H1 (cell line): ENCODE data around the gene CD300H. TPM values are rescaled to one million over a fixed set of nuclear protein-coding genes. Genes with fewer than 3 reads are reported as not detected.

Source experiments
- CTCF ChIA-PET: fragments of 300-600 bp; sonication (Branson Sonifier 250); formaldehyde crosslinking; loops from one replicate; lab custom pipeline; 2021; ENCODE audit not compliant: partially characterized antibody; lab: Charles Lee
- POLR2A ChIA-PET: fragments of 300-600 bp; sonication (Branson Sonifier 250); formaldehyde crosslinking; loops from one replicate; lab custom pipeline; 2021; ENCODE audit warnings: inconsistent platforms; ENCODE audit not compliant: partially characterized antibody; lab: Charles Lee
- DNase-seq, 2 experiments: peaks; one replicate each; pipeline versions ENCODE4 v3.0.0 to v3.0.0-alpha.2; 2010 to 2022; ENCODE audit warnings: low spot score in 2 of 2, low read depth in 1 of 2, mixed read lengths in 1 of 2
- FAIRE-seq: peaks from 2 replicates; lab custom pipeline; 2011; peaks lifted over from hg19 to GRCh38; lab: Jason Lieb, UNC
- H2AFZ ChIP-seq: 2 replicates; pipeline ENCODE4 v1.8.1; 2012; ENCODE audit warnings: low read length, inconsistent platforms
- H2AK5ac ChIP-seq: 2 replicates; pipeline ENCODE4 v1.6.1; 2013; ENCODE audit warnings: low read depth, low read length
- H2BK120ac ChIP-seq: replicated peaks from 2 replicates; pipeline ENCODE3; 2013; ENCODE audit warnings: low read depth, low read length, inconsistent platforms
- H2BK12ac ChIP-seq: 2 replicates; pipeline ENCODE4 v1.6.1; 2013; ENCODE audit warnings: low read depth, low read length
- H2BK15ac ChIP-seq: 2 replicates; pipeline ENCODE4 v1.6.1; 2013; ENCODE audit warnings: low read length
- H2BK20ac ChIP-seq: 2 replicates; pipeline ENCODE4 v1.6.1; 2013; ENCODE audit warnings: low read length
- H2BK5ac ChIP-seq: 2 replicates; pipeline ENCODE4 v1.6.1; 2013; ENCODE audit warnings: low read depth, low read length
- H3K14ac ChIP-seq: 2 replicates; pipeline ENCODE4 v1.6.1; 2013; ENCODE audit warnings: inconsistent platforms; ENCODE audit not compliant: insufficient read length
- H3K18ac ChIP-seq: 2 replicates; pipeline ENCODE4 v1.6.1; 2013; ENCODE audit warnings: low read length; ENCODE audit errors: extremely low read depth
- H3K23ac ChIP-seq: 2 replicates; pipeline ENCODE4 v1.6.1; 2013; ENCODE audit warnings: inconsistent platforms; ENCODE audit not compliant: insufficient read length
- H3K23me2 ChIP-seq: 2 replicates; pipeline ENCODE4 v1.6.1; 2013; ENCODE audit warnings: low read depth, low read length
- H3K27ac ChIP-seq: 2 replicates; pipeline ENCODE4 v1.6.1; 2011; ENCODE audit warnings: low read depth, low read length, inconsistent platforms
- H3K27me3 ChIP-seq, 4 experiments: replicated peaks in 1 of 4; 1 replicate in 1 of 4; 2 replicates in 3 of 4; pipeline versions ENCODE4 v1.6.1 to v1.8.1; 2011 to 2013; ENCODE audit warnings: low read length in 3 of 4, mild to moderate bottlenecking in 3 of 4, inconsistent platforms in 2 of 4, mixed read lengths in 2 of 4, moderate library complexity in 1 of 4; ENCODE audit not compliant: control insufficient read depth in 3 of 4, insufficient read depth in 3 of 4; ENCODE audit errors: extremely low read depth in 1 of 4
- H3K36me3 ChIP-seq, 4 experiments: 2 replicates each; pipeline versions ENCODE4 v1.6.1 to v1.8.1; 2011 to 2013; ENCODE audit warnings: mild to moderate bottlenecking in 4 of 4, low read length in 3 of 4, moderate library complexity in 2 of 4, control low read depth in 1 of 4, inconsistent platforms in 1 of 4; ENCODE audit not compliant: insufficient read depth in 4 of 4, control insufficient read depth in 2 of 4
- H3K4ac ChIP-seq: replicated peaks from 2 replicates; pipeline ENCODE3; 2013; ENCODE audit warnings: low read length, low read depth, mixed read lengths, inconsistent platforms; ENCODE audit not compliant: insufficient read length
- H3K4me1 ChIP-seq, 4 experiments: replicated peaks in 1 of 4; 1 replicate in 1 of 4; 2 replicates in 3 of 4; pipeline versions ENCODE4 v1.6.1 to v1.8.1; 2011 to 2013; ENCODE audit warnings: low read length in 3 of 4, inconsistent platforms in 2 of 4, mixed read lengths in 1 of 4; ENCODE audit not compliant: insufficient read depth in 4 of 4, control insufficient read depth in 3 of 4
- H3K4me2 ChIP-seq, 2 experiments: 2 replicates each; pipeline versions ENCODE4 v1.6.1 to v1.8.1; 2011 to 2013; ENCODE audit warnings: low read depth in 2 of 2, low read length in 2 of 2, control low read depth in 1 of 2, inconsistent platforms in 1 of 2, mild to moderate bottlenecking in 1 of 2; ENCODE audit not compliant: insufficient read depth in 1 of 2
- H3K4me3 ChIP-seq, 4 experiments: fragments of 200-600, 300-600 bp in 1 of 4; sonication (generic), shearing (Covaris generic), sonication (Bioruptor Twin) in 1 of 4; 2 replicates each; pipeline versions ENCODE4 v1.5.1 to v1.8.1; 2011 to 2016; ENCODE audit warnings: low read length in 4 of 4, low read depth in 3 of 4, control low read depth in 2 of 4, inconsistent platforms in 2 of 4, mild to moderate bottlenecking in 2 of 4, mixed read lengths in 1 of 4, moderate library complexity in 1 of 4; ENCODE audit not compliant: insufficient read depth in 2 of 4; ENCODE audit errors: extremely low read depth in 1 of 4
- H3K56ac ChIP-seq: replicated peaks from 2 replicates; pipeline ENCODE3; 2013; ENCODE audit warnings: low read depth, mild to moderate bottlenecking, mixed read lengths, low read length, inconsistent platforms; ENCODE audit not compliant: insufficient read length
- H3K79me1 ChIP-seq: 2 replicates; pipeline ENCODE4 v1.6.1; 2013; ENCODE audit warnings: low read depth, low read length, control low read depth
- H3K79me2 ChIP-seq, 2 experiments: 2 replicates each; pipeline versions ENCODE4 v1.6.1 to v1.8.1; 2012 to 2013; ENCODE audit warnings: low read length in 2 of 2, mild to moderate bottlenecking in 2 of 2, inconsistent platforms in 1 of 2; ENCODE audit not compliant: insufficient read depth in 2 of 2, control insufficient read depth in 1 of 2
- H3K9ac ChIP-seq, 4 experiments: replicated peaks in 1 of 4; 1 replicate in 1 of 4; 2 replicates in 3 of 4; pipeline versions ENCODE4 v1.6.1 to v1.8.1; 2011 to 2013; ENCODE audit warnings: low read depth in 3 of 4, low read length in 3 of 4, control low read depth in 2 of 4, mild to moderate bottlenecking in 2 of 4, moderate library complexity in 2 of 4, inconsistent platforms in 1 of 4; ENCODE audit errors: extremely low read depth in 1 of 4
- H3K9me3 ChIP-seq, 2 experiments: 2 replicates each; pipeline versions ENCODE4 v1.6.1 to v1.8.1; 2012 to 2013; ENCODE audit warnings: mild to moderate bottlenecking in 2 of 2, moderate library complexity in 2 of 2, control low read depth in 1 of 2, inconsistent platforms in 1 of 2, low read depth in 1 of 2, low read length in 1 of 2, mixed read lengths in 1 of 2; ENCODE audit not compliant: insufficient read depth in 2 of 2
- H4K20me1 ChIP-seq, 2 experiments: replicated peaks in 1 of 2; 2 replicates each; pipeline versions ENCODE3 to v1.8.1; 2011 to 2013; ENCODE audit warnings: inconsistent platforms in 2 of 2, low read length in 2 of 2, mild to moderate bottlenecking in 1 of 2; ENCODE audit not compliant: insufficient read depth in 2 of 2, control insufficient read depth in 1 of 2
- H4K5ac ChIP-seq: 2 replicates; pipeline ENCODE4 v1.6.1; 2013; ENCODE audit warnings: low read length, low read depth, mixed read lengths, inconsistent platforms; ENCODE audit not compliant: insufficient read length
- H4K8ac ChIP-seq: 2 replicates; pipeline ENCODE4 v1.8.0; 2013; ENCODE audit warnings: mild to moderate bottlenecking, moderate library complexity, low read length, inconsistent platforms; ENCODE audit not compliant: insufficient read depth; ENCODE audit errors: extremely low read depth
- H4K91ac ChIP-seq: replicated peaks from 2 replicates; pipeline ENCODE3; 2013; ENCODE audit warnings: low read length, mixed read lengths, inconsistent platforms; ENCODE audit not compliant: insufficient read length
- BCL11A ChIP-seq, 2 experiments: IDR thresholded peaks; one replicate each; pipeline ENCODE4 v1.6.1; 2011; ENCODE audit warnings: low read depth in 2 of 2, low read length in 2 of 2, mild to moderate bottlenecking in 2 of 2
- CTCF ChIP-seq, 3 experiments: IDR thresholded peaks; 1 replicate in 2 of 3; 2 replicates in 1 of 3; pipeline versions ENCODE4 v1.5.1 to v1.6.1; 2011; ENCODE audit warnings: low read length in 3 of 3, mild to moderate bottlenecking in 3 of 3, inconsistent platforms in 2 of 3, low read depth in 1 of 3, moderate library complexity in 1 of 3; ENCODE audit not compliant: insufficient read depth in 1 of 3; ENCODE audit errors: control extremely low read depth in 1 of 3
- E2F6 ChIP-seq: IDR thresholded peaks from 2 replicates; pipeline ENCODE4 v1.6.1; 2012; ENCODE audit warnings: inconsistent platforms
- FOSL1 ChIP-seq: IDR thresholded peaks from 2 replicates; pipeline ENCODE4 v1.6.1; 2011; ENCODE audit warnings: mild to moderate bottlenecking, low read depth, low read length, moderate library complexity; ENCODE audit not compliant: insufficient read depth
- GTF2F1 ChIP-seq: IDR thresholded peaks from 2 replicates; pipeline ENCODE4 v1.6.1; 2012; ENCODE audit warnings: low read depth, low read length, improper control_type of control experiment, borderline replicate concordance
- JUN ChIP-seq: IDR thresholded peaks from 2 replicates; pipeline ENCODE4 v1.6.1; 2011; ENCODE audit warnings: low read depth, mild to moderate bottlenecking, improper control_type of control experiment, low read length
- NRF1 ChIP-seq: IDR thresholded peaks from 2 replicates; pipeline ENCODE4 v1.6.1; 2011; ENCODE audit warnings: mild to moderate bottlenecking, low read depth, low read length, improper control_type of control experiment
- POU5F1 ChIP-seq: IDR thresholded peaks from 2 replicates; pipeline ENCODE4 v1.6.1; 2011; ENCODE audit warnings: low read depth, mild to moderate bottlenecking, low read length, moderate library complexity
- RBBP5 ChIP-seq: IDR thresholded peaks from 2 replicates; pipeline ENCODE4 v1.7.1; 2012; ENCODE audit warnings: low read depth, mild to moderate bottlenecking, inconsistent platforms, low read length, moderate library complexity, borderline replicate concordance
- SUZ12 ChIP-seq: fragments of 200-600 bp; sonication (generic); IDR thresholded peaks from 2 replicates; pipeline ENCODE4 v1.6.1; 2012; ENCODE audit warnings: mild to moderate bottlenecking, inconsistent platforms, low read length, moderate library complexity, mixed read lengths
- WGBS, 2 experiments: shearing (Covaris generic) in 1 of 2; methylation state at CpG; one replicate each; pipeline versions ENCODE4 v1.1.6 to v1.1.7; 2013 to 2015; ENCODE audit warnings: low lambda C conversion rate in 2 of 2, mixed read lengths in 2 of 2, inconsistent platforms in 1 of 2, low coverage in 1 of 2, missing lambda C conversion rate in 1 of 2; ENCODE audit not compliant: insufficient replicate concordance in 2 of 2, insufficient coverage in 1 of 2, insufficient read length in 1 of 2; ENCODE audit errors: extremely low coverage in 1 of 2, missing lambda C conversion rate in 1 of 2; 5-methylcytosine and 5-hydroxymethylcytosine counted together
- polyA plus RNA-seq, 7 experiments: library from polyadenylated mRNA; depleted of rRNA in 3 of 7; stranded (reverse) in 5 of 7; unstranded in 2 of 7; fragments of >200 nt in 5 of 7; fragments of 200-250 nt in 2 of 7; gene quantifications; 1 replicate in 5 of 7; 2 replicates in 1 of 7; 4 replicates in 1 of 7; pipeline versions ENCODE4 v1.2.1 to v1.2.3, GENCODE V29; 2011 to 2013; ENCODE audit warnings: missing spikeins in 2 of 7, mixed read lengths in 2 of 7
- total RNA-seq: library from RNA; stranded (reverse); fragmentation: NEBNext Ultra II Directional; extraction: Animal tissue kit (Norgen Biotek cat#: 25700); gene quantifications from 2 replicates; pipeline ENCODE4 v1.2.1, GENCODE V29; 2021

Gene CD300H
- total and polyA plus RNA-seq, 2 of the 8 experiments (the other 6 are each of a cell fraction or from before 2014, with no cell fraction given): not detected

GRCh38 chr17:74545843-74546230 is 21.5 kb downstream of the CD300H start, which contains the start of gene CD300C:
CD300C (minus strand) TSS chr17:74546115; CDS start chr17:74545782, 333 bp downstream.
- no peak within 1 kb of the TSS for H3K4ac ChIP-seq
- H3K14ac ChIP-seq: no peak within 1 kb of the TSS
- no peaks in the 10 kb centered on the region for H3K4me1 ChIP-seq
- no peak within 1 kb of the TSS for H3K23ac ChIP-seq
- no peak within 1 kb of the TSS for H3K18ac ChIP-seq
- H3K23me2 ChIP-seq: 0 out of 2 replicates have a peak, but pooled peaks cover 2% of the 10 kb centered on the region
- no peak within 1 kb of the TSS for H3K4me2 ChIP-seq
- peaks cover 0 to 2% of the 10 kb centered on the region in 2 experiments for H4K20me1 ChIP-seq
- peak within 1 kb of the TSS; percentile 82; the same call in 1 of the 2 replicates for H2BK5ac ChIP-seq
- no peak within 1 kb of the TSS for H3K9ac ChIP-seq
- no peaks in the 10 kb centered on the region; a peak in 1 of 7 replicates for H3K27me3 ChIP-seq
- ChIA-PET CTCF (interaction anchor here (0.8 kb wide), 1 partner anchor 57 kb away, joined by 3 read pairs; no protein-coding TSS in a partner anchor), POLR2A (no interaction called here)
- H3K36me3 ChIP-seq: no peaks in the 10 kb centered on the region
- no peak within 1 kb of the TSS for H4K5ac ChIP-seq
- H2BK15ac ChIP-seq: peak within 1 kb of the TSS; percentile 97; the same call in 1 of the 2 replicates
- H2BK120ac ChIP-seq: no peak within 1 kb of the TSS
- H3K56ac ChIP-seq: no peak within 1 kb of the TSS
- no peak within 1 kb of the TSS; the same call in none of the 2 replicates for H4K8ac ChIP-seq
- no peak within 1 kb of the TSS for H2BK20ac ChIP-seq
- no peaks in the 10 kb centered on the region for H3K79me2 ChIP-seq
- DNase-seq (no peak), FAIRE-seq (no peak)
- peak within 1 kb of the TSS; percentile 79; the same call in 1 of the 2 replicates for H2AK5ac ChIP-seq
- no peak within 1 kb of the TSS for H3K27ac ChIP-seq
- peak within 1 kb of the TSS; percentile 30; the same call in 1 of the 2 replicates for H2BK12ac ChIP-seq
- peak within 1 kb of the TSS; percentile 89 for H4K91ac ChIP-seq
- WGBS, 2 experiments: 69% methylated on average over 5 of the region's 5 CpGs; no CpG with 5 or more reads in 1 of the 2 experiments
- H3K79me1 ChIP-seq: no peaks in the 10 kb centered on the region; the same call in 1 of the 2 replicates
- no peak within 1 kb of the TSS for H2AFZ ChIP-seq
- H3K9me3 ChIP-seq: no peaks in the 10 kb centered on the region
- no peak within 1 kb of the TSS for H3K4me3 ChIP-seq
- no peak for TF ChIP-seq CTCF (IDR thresholded peaks at IDR 0.05; ENCODE audit: control extremely low read depth in 1 of 3, insufficient read depth in 1 of 3, low read depth in 1 of 3, low read length in 3 of 3)
- no peak for TF ChIP-seq GTF2F1
- no peak for TF ChIP-seq RBBP5
- TF ChIP-seq FOSL1: no peak
- TF ChIP-seq JUN: no peak
- no peak for TF ChIP-seq POU5F1
- TF ChIP-seq SUZ12: no peak
- no peak for TF ChIP-seq BCL11A (IDR thresholded peaks at IDR 0.05; ENCODE audit: low read depth in 2 of 2, low read length in 2 of 2)
- no peak for TF ChIP-seq E2F6
- no peak for TF ChIP-seq NRF1
